C4-2B (cell line): ENCODE measurements around the gene ENO2.

Source experiments
- CTCF ChIP-seq: fragments of 450-650 bp; conservative IDR thresholded peaks from 2 replicates; pipeline ENCODE4 v1.5.1; 2017; ENCODE audit warnings: mild to moderate bottlenecking
- ZFX ChIP-seq: fragments of 450-650 bp; IDR thresholded peaks from 2 replicates; pipeline ENCODE4 v1.6.1; 2017

DNA sequence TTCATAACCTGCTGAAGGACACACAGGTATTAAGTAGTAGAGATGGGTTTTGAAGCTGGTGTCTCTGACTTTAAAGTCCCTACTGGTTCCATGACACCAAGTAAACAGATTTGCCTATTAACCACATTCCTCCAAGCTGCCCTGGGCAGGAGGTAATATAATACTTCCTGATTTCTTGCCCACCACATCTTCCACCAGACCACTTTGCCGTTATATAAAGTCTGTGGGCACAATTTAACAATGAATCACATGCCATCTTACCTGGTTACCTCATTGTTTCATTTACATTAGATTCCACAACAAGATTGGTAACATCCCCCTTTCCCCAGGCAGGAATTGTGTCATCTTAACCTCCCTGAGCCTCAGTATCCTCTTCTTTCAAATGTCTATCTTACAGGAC is 10.7 kb upstream of the ENO2 start:
- TF ChIP-seq CTCF, result no peak
- TF ChIP-seq ZFX, result no peak
